Spleen (tissue), 7 donors: Measurements from ENCODE around the gene OPRL1.

Experiments used
- POLR2A ChIP-seq, 3 donors: fragments of 450-650 bp; IDR thresholded peaks; one replicate each; pipeline ENCODE4 v1.5.1; 2017; ENCODE audit warnings: antibody characterized with exemption in 3 of 3, mild to moderate bottlenecking in 1 of 3
- TF ChIP-seq, protein P1 (sequence below), 11 experiments: fragments of 200-600 bp in 7 of 11; fragments of 450-650 bp in 4 of 11; sonication (generic) in 4 of 11; IDR thresholded peaks in 8 of 11; conservative IDR thresholded peaks in 3 of 11; 1 replicate in 7 of 11; 2 replicates in 4 of 11; pipeline versions ENCODE4 v1.4.0 to v1.8.0; 2016 to 2021; ENCODE audit warnings: antibody characterized with exemption in 11 of 11, inconsistent platforms in 4 of 11, mild to moderate bottlenecking in 1 of 11
- donor health status: DM: no; HTN: no; CAD: no; lungs with moderate emphysema.
- donor health status: DM: no; HTN: no; CAD: no.
- donor health status: DM: no; HTN: no; CAD: no.

DNA sequence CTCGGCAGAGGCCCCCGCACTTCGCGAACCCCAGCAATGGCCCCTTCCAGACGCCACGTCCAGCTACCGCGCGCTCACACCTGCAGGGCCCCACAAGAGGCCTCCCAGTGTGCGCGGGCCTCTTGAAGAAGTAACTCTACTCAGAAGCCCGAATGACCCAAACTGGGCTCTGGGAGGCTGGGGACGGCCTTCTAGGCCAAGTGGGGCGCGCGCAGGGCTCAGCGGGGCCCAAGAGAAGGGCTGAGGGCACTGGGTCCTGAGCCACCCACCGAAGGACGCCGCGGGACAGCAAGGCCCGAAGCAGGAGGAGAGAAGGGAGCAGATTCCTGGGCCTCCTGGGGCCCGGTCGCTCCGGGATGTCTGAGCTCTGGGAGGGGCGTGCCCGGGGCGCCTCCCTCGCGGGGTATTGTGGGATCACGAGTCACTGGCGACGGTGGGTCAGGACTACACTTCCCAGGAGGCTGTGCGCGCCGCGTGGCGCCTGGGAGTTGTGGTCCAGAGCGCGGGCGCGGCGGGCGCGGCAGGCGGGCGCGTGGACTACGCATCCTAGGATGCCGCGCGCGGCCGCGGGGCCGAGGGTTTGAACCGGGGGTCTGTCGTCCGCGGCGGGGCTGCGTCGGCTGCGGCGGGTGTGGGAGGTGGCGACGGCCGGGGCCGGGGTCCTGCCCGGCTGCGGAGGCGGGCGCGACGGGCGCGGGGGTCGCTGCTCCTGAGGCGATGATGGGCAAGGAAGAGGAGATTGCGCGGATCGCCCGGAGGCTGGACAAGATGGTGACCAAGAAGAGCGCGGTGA is 17.1 kb upstream of the OPRL1 start, which contains the start of gene TCEA2:
- TF ChIP-seq, protein P1, sequence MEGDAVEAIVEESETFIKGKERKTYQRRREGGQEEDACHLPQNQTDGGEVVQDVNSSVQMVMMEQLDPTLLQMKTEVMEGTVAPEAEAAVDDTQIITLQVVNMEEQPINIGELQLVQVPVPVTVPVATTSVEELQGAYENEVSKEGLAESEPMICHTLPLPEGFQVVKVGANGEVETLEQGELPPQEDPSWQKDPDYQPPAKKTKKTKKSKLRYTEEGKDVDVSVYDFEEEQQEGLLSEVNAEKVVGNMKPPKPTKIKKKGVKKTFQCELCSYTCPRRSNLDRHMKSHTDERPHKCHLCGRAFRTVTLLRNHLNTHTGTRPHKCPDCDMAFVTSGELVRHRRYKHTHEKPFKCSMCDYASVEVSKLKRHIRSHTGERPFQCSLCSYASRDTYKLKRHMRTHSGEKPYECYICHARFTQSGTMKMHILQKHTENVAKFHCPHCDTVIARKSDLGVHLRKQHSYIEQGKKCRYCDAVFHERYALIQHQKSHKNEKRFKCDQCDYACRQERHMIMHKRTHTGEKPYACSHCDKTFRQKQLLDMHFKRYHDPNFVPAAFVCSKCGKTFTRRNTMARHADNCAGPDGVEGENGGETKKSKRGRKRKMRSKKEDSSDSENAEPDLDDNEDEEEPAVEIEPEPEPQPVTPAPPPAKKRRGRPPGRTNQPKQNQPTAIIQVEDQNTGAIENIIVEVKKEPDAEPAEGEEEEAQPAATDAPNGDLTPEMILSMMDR (IDR thresholded peaks at IDR 0.05 in 8 of 11, conservative IDR thresholded peaks at IDR 0.05 in 3 of 11), result peak in 2 of 11 experiments; percentile 8 to 27
- TF ChIP-seq POLR2A (IDR thresholded peaks at IDR 0.05), result peak in 2 of 3 donors; percentile 21 to 22
